GM19043 (cell line): ENCODE data around the gene AKT3.
"Not testable (repeated sequence)": the region's sequence is repeated elsewhere in the genome, so short reads cannot be mapped to it uniquely, and the experiment has no call there.

Experiments used
- ATAC-seq: cut with Tn5 transposase; IDR thresholded peaks from one replicate; pipeline ENCODE4 v1.9.1; 2021; ENCODE audit warnings: low read depth; ENCODE audit not compliant: unreplicated experiment

AKT3 gene

GRCh38 chr1:243850202-243850451, at the start of gene AKT3:
AKT3 (minus strand) TSS chr1:243850243; CDS start chr1:243843170, 7,073 bp downstream.
- ATAC-seq = peak; percentile 48

- no peak for ATAC-seq
Observed at GRCh38 chr1:243898278-243898677, 48.2 kb upstream of the AKT3 start.

- ATAC-seq = no peak
Observed at GRCh38 chr1:243896313-243896712, 46.3 kb upstream of the AKT3 start.

- no peak for ATAC-seq
Observed at GRCh38 chr1:243892456-243892855, 42.4 kb upstream of the AKT3 start.

GRCh38 chr1:243890576-243890975, 40.5 kb upstream of the AKT3 start:
- no peak for ATAC-seq

- ATAC-seq = no peak
Observed at GRCh38 chr1:243885806-243886205, 35.8 kb upstream of the AKT3 start.

- ATAC-seq = no peak
Observed at GRCh38 chr1:243884603-243885002, 34.6 kb upstream of the AKT3 start.

GRCh38 chr1:243883551-243883950, 33.5 kb upstream of the AKT3 start:
- ATAC-seq = no peak

- ATAC-seq = no peak
Observed at GRCh38 chr1:243882276-243882675, 32.2 kb upstream of the AKT3 start.

GRCh38 chr1:243877058-243877457, 27.0 kb upstream of the AKT3 start:
- not testable (repeated sequence) for ATAC-seq

- ATAC-seq = no peak
Observed at GRCh38 chr1:243855616-243856318, 5.7 kb upstream of the AKT3 start.

- ATAC-seq = no peak
Observed at GRCh38 chr1:243851765-243852164, 1.7 kb upstream of the AKT3 start.

GRCh38 chr1:243851257-243851756, 1.3 kb upstream of the AKT3 start:
- no peak for ATAC-seq

GRCh38 chr1:243850452-243851256, 611 bp upstream of the AKT3 start:
- ATAC-seq = peak; percentile 32

GRCh38 chr1:243849421-243850201, 432 bp downstream of the AKT3 start:
- ATAC-seq = no peak

- no peak for ATAC-seq
Observed at GRCh38 chr1:243848858-243849420, 1.1 kb downstream of the AKT3 start.

GRCh38 chr1:243848165-243848857, 1.7 kb downstream of the AKT3 start:
- no peak for ATAC-seq

GRCh38 chr1:243846761-243847160, 3.3 kb downstream of the AKT3 start:
- ATAC-seq = no peak

- ATAC-seq = no peak
Observed at GRCh38 chr1:243845888-243846287, 4.2 kb downstream of the AKT3 start.

GRCh38 chr1:243844186-243844585, 5.9 kb downstream of the AKT3 start:
- no peak for ATAC-seq
